CD14-positive monocyte (primary cell): ENCODE results near the gene HIVEP3. TPM values are rescaled to one million over a fixed set of nuclear protein-coding genes. Genes with fewer than 3 reads are reported as not detected.

Experiments
- DNase-seq, 3 donors: peaks; one replicate each; pipeline ENCODE4 v3.0.0-alpha.2; 2011 to 2022
- H2AFZ ChIP-seq: 2 replicates; pipeline ENCODE4 v1.6.0; 2012; ENCODE audit warnings: mild to moderate bottlenecking, low read depth, low read length, inconsistent platforms; ENCODE audit not compliant: insufficient read depth, poor library complexity, severe bottlenecking
- H3K27ac ChIP-seq, 2 donors: 1 replicate in 1 of 2; 2 replicates in 1 of 2; pipeline ENCODE4 v1.5.1; 2012 to 2013; ENCODE audit warnings: low read length in 2 of 2, control low read depth in 1 of 2, inconsistent platforms in 1 of 2, low read depth in 1 of 2, mild to moderate bottlenecking in 1 of 2
- H3K27me3 ChIP-seq, 2 donors: one replicate each; pipeline versions ENCODE4 v1.6.0 to v1.6.1; 2011 to 2013; ENCODE audit warnings: low read length in 2 of 2; ENCODE audit not compliant: control insufficient read depth in 2 of 2, insufficient read depth in 2 of 2
- H3K36me3 ChIP-seq, 2 donors: replicated peaks in 1 of 2; 1 replicate in 1 of 2; 2 replicates in 1 of 2; pipeline versions ENCODE4 v1.5.1 to v1.6.1; 2012 to 2013; ENCODE audit warnings: low read length in 2 of 2, control low read depth in 1 of 2, inconsistent platforms in 1 of 2, mild to moderate bottlenecking in 1 of 2; ENCODE audit not compliant: insufficient read depth in 2 of 2, control insufficient read depth in 1 of 2
- H3K4me1 ChIP-seq, 2 donors: 1 replicate in 1 of 2; 2 replicates in 1 of 2; pipeline versions ENCODE4 v1.5.1 to v1.6.1; 2012 to 2013; ENCODE audit warnings: low read length in 2 of 2, control low read depth in 1 of 2, inconsistent platforms in 1 of 2, mild to moderate bottlenecking in 1 of 2, moderate library complexity in 1 of 2; ENCODE audit not compliant: insufficient read depth in 2 of 2, control insufficient read depth in 1 of 2
- H3K4me2 ChIP-seq: replicated peaks from 2 replicates; pipeline ENCODE3; 2012; ENCODE audit warnings: low read length, moderate library complexity, mild to moderate bottlenecking; ENCODE audit not compliant: poor library complexity, severe bottlenecking; ENCODE audit errors: extremely low read depth
- H3K4me3 ChIP-seq, 3 experiments: fragments of 200-600 bp in 1 of 3; sonication (generic) in 1 of 3; replicated peaks in 1 of 3; 1 replicate in 2 of 3; 2 replicates in 1 of 3; pipeline ENCODE4 v1.5.1; 2011 to 2013; ENCODE audit warnings: low read length in 3 of 3, mild to moderate bottlenecking in 3 of 3, control low read depth in 2 of 3, low read depth in 2 of 3, inconsistent platforms in 1 of 3, moderate library complexity in 1 of 3
- H3K79me2 ChIP-seq: 2 replicates; pipeline ENCODE4 v1.6.0; 2012; ENCODE audit warnings: mild to moderate bottlenecking, control low read depth, inconsistent platforms, low read length, moderate library complexity; ENCODE audit not compliant: insufficient read depth
- H3K9ac ChIP-seq: 2 replicates; pipeline ENCODE4 v1.6.0; 2017; ENCODE audit warnings: low read length, mild to moderate bottlenecking; ENCODE audit not compliant: insufficient read depth, poor library complexity, severe bottlenecking
- H3K9me3 ChIP-seq, 2 donors: replicated peaks in 1 of 2; 1 replicate in 1 of 2; 2 replicates in 1 of 2; pipeline versions ENCODE4 v1.5.1 to v1.6.1; 2012 to 2013; ENCODE audit warnings: low read length in 2 of 2, control low read depth in 1 of 2; ENCODE audit not compliant: control insufficient read depth in 1 of 2, insufficient read depth in 1 of 2
- H4K20me1 ChIP-seq: 2 replicates; pipeline ENCODE4 v1.6.0; 2012; ENCODE audit warnings: mild to moderate bottlenecking, low read length, control low read depth, moderate library complexity; ENCODE audit not compliant: insufficient read depth
- H3K27ac Mint-ChIP-seq, 7 donors: one replicate each; pipeline ENCODE4 v1.8.0; 2020; ENCODE audit warnings: mild to moderate bottlenecking in 7 of 7, mixed read lengths in 7 of 7, moderate library complexity in 6 of 7, inconsistent platforms in 2 of 7
- H3K27me3 Mint-ChIP-seq, 3 donors: one replicate each; pipeline ENCODE4 v1.8.0; 2021 to 2022; ENCODE audit warnings: low read depth in 3 of 3, mild to moderate bottlenecking in 3 of 3, mixed read lengths in 3 of 3, moderate library complexity in 3 of 3, inconsistent platforms in 1 of 3
- H3K36me3 Mint-ChIP-seq, 2 donors: one replicate each; pipeline ENCODE4 v1.8.0; 2020; ENCODE audit warnings: mixed read lengths in 2 of 2, inconsistent platforms in 1 of 2, mild to moderate bottlenecking in 1 of 2
- H3K4me1 Mint-ChIP-seq: one replicate; pipeline ENCODE4 v1.8.0; 2020; ENCODE audit warnings: mild to moderate bottlenecking, mixed read lengths
- H3K4me3 Mint-ChIP-seq, 2 donors: one replicate each; pipeline ENCODE4 v1.8.0; 2020; ENCODE audit warnings: mild to moderate bottlenecking in 2 of 2, mixed read lengths in 2 of 2, moderate library complexity in 1 of 2
- H3K9me3 Mint-ChIP-seq, 7 donors: one replicate each; pipeline ENCODE4 v1.8.0; 2020 to 2022; ENCODE audit warnings: mixed read lengths in 7 of 7, mild to moderate bottlenecking in 6 of 7, moderate library complexity in 6 of 7, inconsistent platforms in 2 of 7
- CTCF ChIP-seq: fragments of 200-600 bp; IDR thresholded peaks from one replicate; pipeline ENCODE4 v1.8.0; 2022; ENCODE audit warnings: antibody characterized with exemption, mild to moderate bottlenecking
- WGBS: methylation state at CpG from one replicate; pipeline ENCODE4 v1.1.5; 2013; ENCODE audit warnings: missing lambda C conversion rate; ENCODE audit not compliant: insufficient coverage; 5-methylcytosine and 5-hydroxymethylcytosine counted together
- intact Hi-C, 2 donors: fragments of 100-400 bp; cut with micrococcal nuclease; formaldehyde crosslinking; loops; one replicate each; pipeline versions ENCODE4 v1.15.0 to v1.15.1; 2023
- polyA plus RNA-seq, 3 donors: library from polyadenylated mRNA; depleted of rRNA in 1 of 3; unstranded in 2 of 3; stranded (reverse) in 1 of 3; fragments of 300-500 nt in 2 of 3; fragments of >200 nt in 1 of 3; fragmentation: Illumina TruSeq in 2 of 3; gene quantifications; 1 replicate in 2 of 3; 2 replicates in 1 of 3; pipeline ENCODE4 v1.2.3, GENCODE V29; 2012 to 2021

HIVEP3 gene
- polyA plus RNA-seq, 3 donors: 1.2 to 3.7 (median 1.8) TPM

- H3K36me3 ChIP-seq: no peaks in the 10 kb centered on the region
- no peak overlapping the region for H3K4me2 ChIP-seq
- no peak overlapping the region for H3K27ac ChIP-seq
- TF ChIP-seq CTCF: no peak
- intact Hi-C loops: no loop called here
- no peak overlapping the region for H2AFZ ChIP-seq
- Mint-ChIP-seq H3K27me3 (peaks cover 0 to 3% (median 1%) of the 10 kb centered on the region in 3 donors), H3K4me1 (peaks cover 14% of the 10 kb centered on the region), H3K9me3 (no peaks in the 10 kb centered on the region), H3K4me3 (no peak overlapping the region), H3K36me3 (no peaks in the 10 kb centered on the region), H3K27ac (peak overlapping the region in 1 of 7 donors; percentile 37)
- no peaks in the 10 kb centered on the region for H3K9me3 ChIP-seq
- no peaks in the 10 kb centered on the region for H3K27me3 ChIP-seq
- WGBS: 44% methylated on average over 3 of the region's 9 CpGs
- no peaks in the 10 kb centered on the region for H3K79me2 ChIP-seq
- no peak overlapping the region for H3K4me3 ChIP-seq
- DNase-seq: no peak
- H4K20me1 ChIP-seq: no peaks in the 10 kb centered on the region
- peaks cover 9% of the 10 kb centered on the region in 2 donors for H3K4me1 ChIP-seq
- H3K9ac ChIP-seq: no peak overlapping the region
These were observed 16.1 kb downstream of the HIVEP3 start for GRCh38 chr1:41902664-41903063.

- H3K27ac Mint-ChIP-seq: no peak overlapping the region
These were observed 16.6 kb downstream of the HIVEP3 start for GRCh38 chr1:41902159-41902577.

More at GRCh38 chr1:41902159-41902577, 16.6 kb downstream of the HIVEP3 start:
- Histone ChIP-seq H3K4me3 (no peak overlapping the region), H3K79me2 (no peaks in the 10 kb centered on the region), H3K27ac (no peak overlapping the region), H3K9ac (no peak overlapping the region), H2AFZ (no peak overlapping the region), H3K9me3 (no peaks in the 10 kb centered on the region), H3K4me1 (peaks cover 9% of the 10 kb centered on the region in 2 donors), H3K27me3 (no peaks in the 10 kb centered on the region), H4K20me1 (no peaks in the 10 kb centered on the region), H3K4me2 (no peak overlapping the region), H3K36me3 (no peaks in the 10 kb centered on the region)
- H3K4me3 Mint-ChIP-seq: no peak overlapping the region
- H3K36me3 Mint-ChIP-seq: no peaks in the 10 kb centered on the region
- peaks cover 0 to 4% (median 1%) of the 10 kb centered on the region in 3 donors for H3K27me3 Mint-ChIP-seq
- intact Hi-C loops: no loop called here
- DNase-seq: no peak
- H3K9me3 Mint-ChIP-seq: no peaks in the 10 kb centered on the region
- 21% methylated on average over 3 of the region's 3 CpGs for WGBS
- peaks cover 16% of the 10 kb centered on the region for H3K4me1 Mint-ChIP-seq
- no peak for TF ChIP-seq CTCF
